ENCODE measurements around the gene FAM83E. TPM values are rescaled to one million over a fixed set of nuclear protein-coding genes. Genes with fewer than 3 reads are reported as not detected.
"Not testable (repeated sequence)": the region's sequence is repeated elsewhere in the genome, so short reads cannot be mapped to it uniquely, and the experiment has no call there.

FAM83E gene
- polyA plus RNA-seq, 3 donors, result 0.49 to 0.99 (median 0.98) TPM

GRCh38 chr19:48642862-48643261 lies 28.0 kb upstream of the FAM83E start:
- no peak for DNase-seq (ENCODE audit: low read depth in 3 of 3, low spot score in 2 of 3)

GRCh38 chr19:48641850-48642249 lies 27.0 kb upstream of the FAM83E start:
- no peak for DNase-seq (ENCODE audit: low read depth in 3 of 3, low spot score in 2 of 3)

DNA sequence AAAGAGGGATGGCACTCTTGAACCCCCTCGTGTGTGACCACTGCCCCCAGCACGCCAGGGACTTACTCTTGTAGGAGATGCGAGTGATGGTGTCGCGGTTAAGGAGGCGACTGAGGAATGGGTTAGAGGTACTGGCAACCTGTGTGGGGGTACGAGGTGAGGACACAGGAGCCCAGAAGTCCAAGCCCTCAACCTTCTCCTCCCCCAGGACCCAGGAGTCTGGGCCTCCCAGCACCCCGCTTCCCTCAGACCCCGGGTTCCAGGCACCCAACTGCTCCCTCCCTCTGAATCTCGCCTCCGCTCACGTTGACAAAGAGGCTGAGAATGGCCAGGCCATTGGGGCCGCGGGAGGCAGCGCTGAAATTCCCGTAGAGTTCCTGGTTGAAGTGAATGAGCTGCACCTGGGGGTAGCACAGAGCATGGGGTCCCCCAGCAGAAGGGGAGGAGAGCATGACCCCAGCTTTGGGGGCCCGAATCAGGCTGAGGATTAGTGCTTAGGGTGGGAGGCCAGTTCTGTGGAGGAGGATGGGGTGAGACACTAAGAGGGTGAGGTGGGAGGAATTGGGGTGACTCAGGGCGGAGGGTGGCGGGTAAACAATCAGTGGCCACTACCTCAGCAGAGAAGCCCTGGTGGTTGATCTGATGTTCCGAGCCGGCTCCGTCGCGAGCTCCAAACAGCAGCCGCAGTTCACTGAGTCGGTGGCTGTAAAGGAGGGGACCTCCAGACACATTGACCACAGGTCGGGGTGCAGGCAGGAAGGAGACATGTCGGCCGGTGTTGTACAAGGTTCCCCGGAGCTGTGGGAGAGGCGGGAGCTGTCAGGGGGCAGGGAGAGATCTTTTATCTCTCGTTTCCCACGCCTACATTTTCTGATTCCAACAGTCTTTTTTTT lies 24.9 kb upstream of the FAM83E start:
- no peak for DNase-seq (ENCODE audit: low read depth in 3 of 3, low spot score in 2 of 3)

DNA sequence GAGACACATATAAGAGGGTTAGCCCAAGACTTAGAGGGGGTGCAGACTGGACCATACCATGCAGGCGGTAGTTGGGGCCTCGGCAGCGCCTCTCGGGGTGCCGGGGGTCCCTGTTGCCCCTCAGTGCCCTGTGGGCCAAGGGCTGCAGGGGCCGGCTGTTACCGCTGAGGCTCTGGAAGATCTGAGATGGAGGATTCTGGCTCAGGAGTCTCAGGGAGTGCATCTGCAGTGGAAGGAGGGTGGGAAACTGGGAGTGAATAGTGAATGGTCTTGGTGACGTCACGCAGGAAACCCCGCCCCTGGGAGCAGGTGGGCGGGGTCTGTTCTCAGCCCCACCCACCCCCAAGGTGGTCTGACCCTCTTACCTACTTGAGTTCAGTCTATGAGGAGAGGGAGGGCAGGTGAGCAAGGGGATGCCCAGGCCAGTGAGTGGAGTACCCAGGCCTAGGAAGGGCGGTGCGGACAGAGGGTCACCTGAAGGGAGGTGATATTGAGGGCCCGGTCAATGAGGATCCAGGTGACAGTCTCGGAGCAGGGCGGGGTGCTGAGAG lies 24.0 kb upstream of the FAM83E start:
- DNase-seq (ENCODE audit: low read depth in 3 of 3, low spot score in 2 of 3), result no peak

- peak; percentile 79 to 92 (median 85) for DNase-seq (ENCODE audit: low read depth in 3 of 3, low spot score in 2 of 3)
These were observed 23.3 kb upstream of the FAM83E start for GRCh38 chr19:48637948-48638830.

DNA sequence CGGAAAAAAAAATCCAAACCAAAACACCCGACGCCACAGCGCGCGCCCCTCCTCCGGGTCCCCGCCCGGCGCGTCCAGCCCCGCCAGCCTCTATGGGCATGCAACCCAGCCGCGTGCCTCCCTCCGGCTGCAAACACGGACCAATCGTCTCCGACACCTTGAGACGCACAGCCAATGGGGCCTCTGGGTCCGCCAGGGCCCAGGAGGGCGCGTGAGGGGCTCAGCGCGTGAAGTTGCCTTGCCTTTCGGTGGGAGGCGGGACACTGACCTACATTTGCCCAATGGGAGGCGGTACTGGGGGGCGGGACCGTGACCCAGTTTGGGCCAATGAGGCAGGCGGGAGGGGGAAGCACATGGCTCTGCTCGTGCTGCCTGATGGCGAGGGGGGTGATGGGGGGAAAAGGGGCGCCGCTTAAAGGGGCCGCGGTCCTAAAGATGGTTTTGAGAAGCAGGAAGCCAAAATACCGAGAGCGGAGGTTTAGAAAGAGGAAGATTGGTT lies 22.6 kb upstream of the FAM83E start:
- peak; percentile 94 to 98 (median 98) for DNase-seq (ENCODE audit: low read depth in 3 of 3, low spot score in 2 of 3)

GRCh38 chr19:48636859-48637448 lies 22.1 kb upstream of the FAM83E start, which contains the start of gene DBP:
TSS of gene DBP (minus strand) at chr19:48637379. CDS start at chr19:48636994, 385 bp downstream.
- no peak for DNase-seq (ENCODE audit: low read depth in 3 of 3, low spot score in 2 of 3)

- DNase-seq (ENCODE audit: low read depth in 3 of 3, low spot score in 2 of 3), result no peak
These were observed 21.3 kb upstream of the FAM83E start for GRCh38 chr19:48635966-48636858.

GRCh38 chr19:48635263-48635965 lies 20.5 kb upstream of the FAM83E start:
- DNase-seq (ENCODE audit: low read depth in 3 of 3, low spot score in 2 of 3), result no peak

DNA sequence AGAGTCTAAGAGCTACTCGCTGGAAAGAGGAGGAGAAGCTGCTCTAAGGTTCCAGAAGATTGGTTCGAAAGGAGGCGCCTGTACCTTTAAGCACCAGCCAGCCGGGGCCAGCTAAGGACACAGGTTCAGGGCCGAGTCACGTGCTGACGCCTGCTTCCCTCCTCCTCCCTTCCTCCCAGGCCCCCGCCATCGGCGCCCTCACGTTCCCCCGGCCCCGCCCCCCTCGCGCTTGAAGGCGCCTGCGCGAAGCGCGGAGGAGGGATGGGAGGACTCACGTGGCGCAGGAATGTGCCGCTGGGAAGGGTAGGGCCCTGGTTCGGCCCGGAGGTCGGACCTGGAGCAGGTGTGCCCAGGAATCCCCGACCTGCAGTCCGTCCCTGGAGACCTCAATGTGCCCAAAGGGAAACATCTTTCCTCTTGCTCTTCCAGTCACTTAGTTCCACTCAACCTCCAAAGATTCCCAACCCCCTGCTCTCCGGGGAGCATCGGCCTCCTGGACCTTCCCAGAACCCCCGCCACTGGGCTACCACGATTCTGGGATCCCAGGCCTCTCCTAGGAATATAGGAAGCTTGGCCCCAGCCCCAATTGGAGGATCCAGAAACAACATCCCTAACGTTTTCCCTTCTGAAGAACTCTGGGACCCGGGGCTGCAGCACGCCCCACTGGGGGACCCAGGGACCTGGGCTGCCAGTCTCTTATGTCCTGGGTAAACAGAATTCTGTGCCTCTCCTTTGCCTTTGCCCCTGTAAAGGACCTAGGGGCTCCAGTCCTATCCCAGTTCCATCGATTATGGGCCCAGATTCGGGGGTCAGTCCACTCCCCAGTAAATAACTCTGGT lies 19.8 kb upstream of the FAM83E start:
- DNase-seq (ENCODE audit: low read depth in 3 of 3, low spot score in 2 of 3), result peak in 2 of 3 donors; percentile 86 to 93

DNA sequence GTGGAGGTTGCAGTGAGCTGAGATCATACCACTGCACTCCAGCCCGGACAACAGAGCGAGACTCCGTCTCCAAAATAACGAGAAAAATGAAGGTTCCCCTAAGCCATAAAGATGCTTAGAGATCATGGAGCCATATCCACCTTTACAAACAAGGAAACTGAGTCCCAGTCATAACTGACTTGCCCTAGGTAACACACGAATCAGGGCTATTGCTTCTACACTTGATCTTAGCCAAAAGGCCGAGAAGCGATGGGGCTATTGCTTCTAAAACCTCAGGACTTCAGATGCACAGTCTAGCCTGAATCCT lies 19.1 kb upstream of the FAM83E start:
- DNase-seq (ENCODE audit: low read depth in 3 of 3, low spot score in 2 of 3), result no peak

DNA sequence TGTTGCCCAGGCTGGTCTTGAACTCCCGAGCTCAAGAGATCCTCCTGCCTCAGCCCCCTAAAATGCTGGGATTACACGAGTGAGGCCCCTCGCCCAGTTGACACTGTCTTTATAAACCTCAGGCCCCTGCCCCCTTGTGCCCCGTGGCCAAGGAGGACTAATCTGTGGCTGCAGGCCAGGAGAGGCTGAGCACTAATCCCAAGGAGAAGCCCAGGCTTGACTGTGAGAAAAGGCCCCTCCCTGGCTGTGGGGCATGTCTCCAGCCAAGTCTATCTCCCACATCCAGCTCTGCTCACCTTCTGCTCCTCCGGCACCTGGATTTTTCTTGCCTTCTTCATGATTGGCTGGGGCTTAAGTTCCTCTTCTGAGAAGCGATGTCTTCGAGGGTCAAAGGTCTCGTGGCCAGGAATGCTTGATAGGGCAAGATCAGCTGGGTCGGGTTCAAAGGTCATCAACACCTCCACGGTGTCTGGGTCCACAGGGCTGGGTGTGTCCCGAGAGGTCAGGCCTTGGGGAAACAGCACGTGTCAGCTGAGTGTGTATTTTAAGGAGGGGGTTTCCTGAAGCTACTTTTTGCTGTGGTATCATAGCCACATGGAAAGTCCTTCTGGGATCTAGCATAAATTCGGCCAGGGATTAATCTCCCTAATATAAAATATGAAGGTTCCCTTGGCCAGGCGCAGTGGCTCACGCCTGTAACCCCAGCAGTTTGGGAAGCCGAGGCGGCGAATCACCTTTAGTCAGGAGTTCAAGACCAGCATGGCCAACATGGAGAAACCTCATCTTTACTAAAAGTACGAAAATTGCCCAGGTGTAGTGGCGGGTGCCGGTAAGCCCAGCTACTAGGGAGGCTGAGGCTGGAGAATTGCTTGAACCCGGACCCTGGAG lies 18.5 kb upstream of the FAM83E start:
- DNase-seq (ENCODE audit: low read depth in 3 of 3, low spot score in 2 of 3), result no peak

- no peak for DNase-seq (ENCODE audit: low read depth in 3 of 3, low spot score in 2 of 3)
These were observed 17.8 kb upstream of the FAM83E start for GRCh38 chr19:48632692-48633147.

- not testable (repeated sequence) for DNase-seq (ENCODE audit: low read depth in 3 of 3, low spot score in 2 of 3)
These were observed 17.4 kb upstream of the FAM83E start for GRCh38 chr19:48632286-48632685.

DNA sequence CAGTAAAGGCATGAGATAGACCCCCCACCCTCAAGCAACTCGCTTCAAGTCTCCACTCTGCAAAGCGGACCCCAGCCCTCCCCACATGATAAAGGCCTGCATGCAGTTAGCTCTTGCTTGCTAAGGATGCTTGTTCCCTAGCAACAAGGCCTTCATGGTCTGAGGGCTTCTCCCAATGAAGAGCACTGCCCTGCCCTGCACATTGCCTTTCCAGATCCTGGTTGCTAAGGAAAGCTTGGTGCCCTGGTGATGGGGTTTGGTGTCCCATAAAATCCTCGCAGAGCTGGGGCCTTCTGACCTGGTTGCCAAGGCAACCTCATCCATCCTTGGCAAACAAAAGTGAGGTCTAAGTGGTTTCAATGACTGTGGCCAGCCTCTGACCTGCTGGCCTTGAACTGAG lies 16.3 kb upstream of the FAM83E start:
- no peak for DNase-seq (ENCODE audit: low read depth in 3 of 3, low spot score in 2 of 3)

DNA sequence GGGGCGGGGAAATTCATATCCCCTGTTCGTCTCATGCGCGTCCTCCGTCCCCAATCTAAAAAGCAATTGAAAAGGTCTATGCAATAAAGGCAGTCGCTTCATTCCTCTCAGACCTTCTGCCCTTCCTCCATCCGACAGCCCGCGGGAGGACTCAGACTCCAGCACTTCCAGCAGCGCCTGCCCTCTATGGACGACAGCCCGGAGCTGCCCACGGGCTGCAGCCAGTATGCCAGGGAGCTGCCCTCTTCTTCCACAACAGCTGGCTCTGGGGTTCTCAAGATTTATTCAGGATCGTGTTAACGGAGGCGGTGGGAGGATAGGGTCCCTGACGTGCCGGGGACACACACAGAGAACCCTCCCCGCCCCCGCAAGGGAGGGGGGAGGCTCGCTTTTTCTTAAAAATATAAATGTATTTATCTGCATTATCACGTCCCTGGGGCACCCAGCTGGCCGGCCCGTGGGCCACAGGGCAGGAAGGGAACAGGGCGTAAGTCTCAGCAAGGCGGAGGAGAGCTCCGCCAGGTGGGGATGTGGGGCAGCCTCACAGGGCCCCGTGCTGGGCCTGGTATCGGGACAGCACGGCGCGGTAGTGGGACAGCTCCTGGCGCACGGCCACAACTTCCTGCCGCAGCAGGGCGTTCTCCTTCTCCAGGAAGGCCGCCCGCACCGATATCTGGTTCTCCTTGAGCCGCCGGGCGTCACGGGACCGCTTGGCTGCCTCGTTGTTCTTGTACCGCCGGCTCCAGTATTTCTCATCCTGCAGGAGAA lies 15.6 kb upstream of the FAM83E start:
- DNase-seq (ENCODE audit: low read depth in 3 of 3, low spot score in 2 of 3), result no peak
